Left ventricle myocardium inferior (tissue), 1 donor: ENCODE data around the gene TPD52L1. TPM values are rescaled to one million over a fixed set of nuclear protein-coding genes. Genes with fewer than 3 reads are reported as not detected.
"Not testable (repeated sequence)": the region's sequence is repeated elsewhere in the genome, so short reads cannot be mapped to it uniquely, and the experiment has no call there.

ENCODE experiments used
- DNase-seq: peaks from one replicate; pipeline ENCODE4 v3.0.0-alpha.2; 2020
- H3K27ac ChIP-seq: fragments of 200-600 bp; replicated peaks from 2 replicates; pipeline ENCODE4 v1.8.0; 2021
- H3K27me3 ChIP-seq: fragments of 200-600 bp; 2 replicates; pipeline ENCODE4 v1.8.0; 2021; ENCODE audit warnings: low read depth
- H3K36me3 ChIP-seq: fragments of 200-600 bp; 2 replicates; pipeline ENCODE4 v1.8.0; 2021
- H3K4me1 ChIP-seq: fragments of 200-600 bp; 2 replicates; pipeline ENCODE4 v1.8.0; 2021
- H3K4me3 ChIP-seq: fragments of 200-600 bp; 2 replicates; pipeline ENCODE4 v1.8.0; 2021; ENCODE audit warnings: mild to moderate bottlenecking, moderate library complexity
- H3K9me3 ChIP-seq: fragments of 200-600 bp; replicated peaks from 2 replicates; pipeline ENCODE4 v1.8.0; 2021
- CTCF ChIP-seq: fragments of 200-600 bp; IDR thresholded peaks from 2 replicates; pipeline ENCODE4 v1.8.0; 2021; ENCODE audit warnings: antibody characterized with exemption, mild to moderate bottlenecking, borderline replicate concordance
- intact Hi-C: fragments of 100-400 bp; cut with micrococcal nuclease; formaldehyde crosslinking; loops from one replicate; pipeline ENCODE4 v1.11.0; 2022
- total RNA-seq: library from RNA; stranded (reverse); fragmentation: NEBNext Ultra II Directional; extraction: Animal tissue kit (Norgen Biotek cat#: 25700); gene quantifications from one replicate; pipeline ENCODE4 v1.2.1, GENCODE V29; 2021
- donor health status: DM: no; HTN: yes; CAD: no; lungs with severe emphysema.

Gene TPD52L1
- total RNA-seq, 1 donor from 2014 or later = 64.0 TPM

GRCh38 chr6:125124049-125124669, 29.4 kb upstream of the TPD52L1 start:
- intact Hi-C loops = no loop called here
- H3K27ac ChIP-seq = no peak overlapping the region
- no peaks in the 10 kb centered on the region for H3K27me3 ChIP-seq
- H3K4me1 ChIP-seq = no peaks in the 10 kb centered on the region
- no peak for DNase-seq
- no peak overlapping the region for H3K4me3 ChIP-seq
- peaks cover 6% of the 10 kb centered on the region for H3K9me3 ChIP-seq
- H3K36me3 ChIP-seq = no peaks in the 10 kb centered on the region
- TF ChIP-seq CTCF = no peak

GRCh38 chr6:125125856-125126255, 27.7 kb upstream of the TPD52L1 start:
- H3K27ac ChIP-seq, H3K4me1 ChIP-seq, intact Hi-C loops, H3K27me3 ChIP-seq, H3K9me3 ChIP-seq, H3K36me3 ChIP-seq, DNase-seq, H3K4me3 ChIP-seq: not testable (repeated sequence)

GRCh38 chr6:125129354-125129753, 24.2 kb upstream of the TPD52L1 start:
- no peak for DNase-seq
- H3K4me3 ChIP-seq = no peak overlapping the region
- H3K9me3 ChIP-seq = peaks cover 6% of the 10 kb centered on the region
- no peak overlapping the region for H3K27ac ChIP-seq
- H3K36me3 ChIP-seq = no peaks in the 10 kb centered on the region
- intact Hi-C loops = no loop called here
- H3K4me1 ChIP-seq = no peaks in the 10 kb centered on the region
- no peak for TF ChIP-seq CTCF
- no peaks in the 10 kb centered on the region for H3K27me3 ChIP-seq

GRCh38 chr6:125132058-125132457, 21.5 kb upstream of the TPD52L1 start:
- Histone ChIP-seq H3K4me3 (no peak overlapping the region), H3K36me3 (no peaks in the 10 kb centered on the region), H3K9me3 (peaks cover 2% of the 10 kb centered on the region), H3K4me1 (no peaks in the 10 kb centered on the region), H3K27ac (no peak overlapping the region), H3K27me3 (no peaks in the 10 kb centered on the region)
- no peak for DNase-seq
- TF ChIP-seq CTCF = no peak
- intact Hi-C loops = no loop called here

GRCh38 chr6:125136378-125136777, 17.2 kb upstream of the TPD52L1 start:
- no peak for TF ChIP-seq CTCF

GRCh38 chr6:125138083-125138482, 15.5 kb upstream of the TPD52L1 start:
- Histone ChIP-seq H3K4me1 (no peaks in the 10 kb centered on the region), H3K27me3 (no peaks in the 10 kb centered on the region), H3K36me3 (no peaks in the 10 kb centered on the region), H3K27ac (no peak overlapping the region), H3K9me3 (no peaks in the 10 kb centered on the region), H3K4me3 (no peak overlapping the region)
- TF ChIP-seq CTCF = no peak
- DNase-seq = no peak
- intact Hi-C loops = no loop called here

More at GRCh38 chr6:125136378-125136777, 17.2 kb upstream of the TPD52L1 start:
- H3K36me3 ChIP-seq = no peaks in the 10 kb centered on the region
- H3K9me3 ChIP-seq = no peaks in the 10 kb centered on the region
- H3K27ac ChIP-seq = no peak overlapping the region
- intact Hi-C loops = no loop called here
- DNase-seq = no peak
- H3K4me3 ChIP-seq = no peak overlapping the region
- H3K4me1 ChIP-seq = no peaks in the 10 kb centered on the region
- no peaks in the 10 kb centered on the region for H3K27me3 ChIP-seq
